ENCODE results near the gene NGB. TPM values are rescaled to one million over a fixed set of nuclear protein-coding genes. Genes with fewer than 3 reads are reported as not detected.

NGB gene
- total and polyA plus RNA-seq, 2 donors (not counting 3 experiments of a cell fraction or from before 2014, with no cell fraction given) = not detected

GRCh38 chr14:77318006-77318553 lies 47.1 kb upstream of the NGB start:
- no peak for TF ChIP-seq JUN (IDR thresholded peaks at IDR 0.05; ENCODE audit: borderline replicate concordance, insufficient read depth, insufficient read length, low read depth)
- Histone ChIP-seq H2AFZ (ENCODE audit: low read depth, low read length) (no peak overlapping the region), H3K9me3 (replicated peaks; ENCODE audit: control insufficient read depth, insufficient read depth, low read length) (no peaks in the 10 kb centered on the region), H3K9me1 (replicated peaks; ENCODE audit: control insufficient read depth, extremely low read depth, insufficient read depth, low read length) (no peaks in the 10 kb centered on the region), H3K36me3 (ENCODE audit: control insufficient read depth in 2 of 2, extremely low read depth in 1 of 2, insufficient read depth in 2 of 2, low read length in 2 of 2) (no peaks in the 10 kb centered on the region), H3K79me2 (ENCODE audit: control insufficient read depth, insufficient read depth, low read length) (peaks cover 19% of the 10 kb centered on the region), H3K27ac (ENCODE audit: insufficient read depth, low read depth, low read length) (no peak overlapping the region), H4K20me1 (replicated peaks; ENCODE audit: control insufficient read depth, extremely low read depth, insufficient read depth, low read length) (no peaks in the 10 kb centered on the region), H3K4me3 (replicated peaks in 1 of 3; ENCODE audit: insufficient read depth in 1 of 3, low read depth in 1 of 3, low read length in 3 of 3) (no peak overlapping the region), H3K4me2 (ENCODE audit: insufficient read depth, low read length) (no peak overlapping the region), H3K27me3 (ENCODE audit: control insufficient read depth in 2 of 2, insufficient read depth in 2 of 2, low read length in 2 of 2) (no peaks in the 10 kb centered on the region), H3K4me1 (ENCODE audit: control insufficient read depth, extremely low read depth, insufficient read depth, low read length) (peaks cover 17% of the 10 kb centered on the region), H3K9ac (replicated peaks; ENCODE audit: extremely low read depth, insufficient read depth, low read length) (no peak overlapping the region)
- dilution Hi-C loops (cut with MboI; ENCODE audit: extremely low pct_ligation_motif_present, low sequenced_read_pairs) = no loop called here
- CTCF ChIA-PET = no interaction called here
- FAIRE-seq = no peak
- POLR2A ChIA-PET = no interaction called here
- intact Hi-C loops (cut with micrococcal nuclease) = no loop called here
- no TSS peak for BruUV-seq (replicated peaks)
- DNase-seq (ENCODE audit: low read depth, low spot score) = no peak

GRCh38 chr14:77316872-77317301 lies 45.9 kb upstream of the NGB start:
- Histone ChIP-seq H2AFZ (ENCODE audit: low read depth, low read length) (no peak overlapping the region), H3K36me3 (ENCODE audit: control insufficient read depth in 2 of 2, extremely low read depth in 1 of 2, insufficient read depth in 2 of 2, low read length in 2 of 2) (no peaks in the 10 kb centered on the region), H3K4me1 (ENCODE audit: control insufficient read depth, extremely low read depth, insufficient read depth, low read length) (peaks cover 11% of the 10 kb centered on the region), H3K4me2 (ENCODE audit: insufficient read depth, low read length) (no peak overlapping the region), H3K9me1 (replicated peaks; ENCODE audit: control insufficient read depth, extremely low read depth, insufficient read depth, low read length) (no peaks in the 10 kb centered on the region), H3K9me3 (replicated peaks; ENCODE audit: control insufficient read depth, insufficient read depth, low read length) (no peaks in the 10 kb centered on the region), H4K20me1 (replicated peaks; ENCODE audit: control insufficient read depth, extremely low read depth, insufficient read depth, low read length) (no peaks in the 10 kb centered on the region), H3K27ac (ENCODE audit: insufficient read depth, low read depth, low read length) (no peak overlapping the region), H3K9ac (replicated peaks; ENCODE audit: extremely low read depth, insufficient read depth, low read length) (no peak overlapping the region), H3K79me2 (ENCODE audit: control insufficient read depth, insufficient read depth, low read length) (peaks cover 19% of the 10 kb centered on the region), H3K4me3 (replicated peaks in 1 of 3; ENCODE audit: insufficient read depth in 1 of 3, low read depth in 1 of 3, low read length in 3 of 3) (no peak overlapping the region), H3K27me3 (ENCODE audit: control insufficient read depth in 2 of 2, insufficient read depth in 2 of 2, low read length in 2 of 2) (no peaks in the 10 kb centered on the region)
- intact Hi-C loops (cut with micrococcal nuclease) = loop anchor here (1.0 kb wide), 4 partner anchors 16 to 447 kb away; no protein-coding TSS in a partner anchor
- dilution Hi-C loops (cut with MboI; ENCODE audit: extremely low pct_ligation_motif_present, low sequenced_read_pairs) = no loop called here
- ChIA-PET CTCF (interaction anchor here (1.0 to 6.0 kb wide), 16 partner anchors 9 to 443 kb away, joined by 3 to 515 read pairs (median 6); partner anchors contain the start of genes CIPC and VIPAS39), POLR2A (no interaction called here)
- TF ChIP-seq GATA2 (IDR thresholded peaks at IDR 0.05; ENCODE audit: insufficient read depth, insufficient read length, low read depth, low read length) (no peak), JUN (IDR thresholded peaks at IDR 0.05; ENCODE audit: borderline replicate concordance, insufficient read depth, insufficient read length, low read depth) (no peak), FOS (IDR thresholded peaks at IDR 0.05; ENCODE audit: borderline replicate concordance, insufficient read depth, low read length) (no peak), POLR2A (IDR thresholded peaks at IDR 0.05; ENCODE audit: low read depth, low read length) (no peak), MYC (IDR thresholded peaks at IDR 0.05; ENCODE audit: low read depth, low read length) (no peak), POLR2AphosphoS5 (IDR thresholded peaks at IDR 0.05; ENCODE audit: insufficient read depth, low read depth, low read length) (no peak), EZH2 (IDR thresholded peaks at IDR 0.05; ENCODE audit: borderline replicate concordance, low read depth, low read length, severe bottlenecking) (no peak)
- TF ChIP-seq, protein P1, sequence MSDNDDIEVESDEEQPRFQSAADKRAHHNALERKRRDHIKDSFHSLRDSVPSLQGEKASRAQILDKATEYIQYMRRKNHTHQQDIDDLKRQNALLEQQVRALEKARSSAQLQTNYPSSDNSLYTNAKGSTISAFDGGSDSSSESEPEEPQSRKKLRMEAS (IDR thresholded peaks at IDR 0.05; ENCODE audit: insufficient read depth, insufficient read length) = no peak
- TF ChIP-seq, protein P2, sequence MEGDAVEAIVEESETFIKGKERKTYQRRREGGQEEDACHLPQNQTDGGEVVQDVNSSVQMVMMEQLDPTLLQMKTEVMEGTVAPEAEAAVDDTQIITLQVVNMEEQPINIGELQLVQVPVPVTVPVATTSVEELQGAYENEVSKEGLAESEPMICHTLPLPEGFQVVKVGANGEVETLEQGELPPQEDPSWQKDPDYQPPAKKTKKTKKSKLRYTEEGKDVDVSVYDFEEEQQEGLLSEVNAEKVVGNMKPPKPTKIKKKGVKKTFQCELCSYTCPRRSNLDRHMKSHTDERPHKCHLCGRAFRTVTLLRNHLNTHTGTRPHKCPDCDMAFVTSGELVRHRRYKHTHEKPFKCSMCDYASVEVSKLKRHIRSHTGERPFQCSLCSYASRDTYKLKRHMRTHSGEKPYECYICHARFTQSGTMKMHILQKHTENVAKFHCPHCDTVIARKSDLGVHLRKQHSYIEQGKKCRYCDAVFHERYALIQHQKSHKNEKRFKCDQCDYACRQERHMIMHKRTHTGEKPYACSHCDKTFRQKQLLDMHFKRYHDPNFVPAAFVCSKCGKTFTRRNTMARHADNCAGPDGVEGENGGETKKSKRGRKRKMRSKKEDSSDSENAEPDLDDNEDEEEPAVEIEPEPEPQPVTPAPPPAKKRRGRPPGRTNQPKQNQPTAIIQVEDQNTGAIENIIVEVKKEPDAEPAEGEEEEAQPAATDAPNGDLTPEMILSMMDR (IDR thresholded peaks at IDR 0.05; ENCODE audit: extremely low read depth in 1 of 2, insufficient read depth in 1 of 2, low read depth in 1 of 2, low read length in 2 of 2) = no peak
- no peak for FAIRE-seq
- DNase-seq (ENCODE audit: low read depth, low spot score) = no peak
- no TSS peak for BruUV-seq (replicated peaks)
